IMR-90 (cell line): ENCODE data around the gene AKAP5. TPM values are rescaled to one million over a fixed set of nuclear protein-coding genes. Genes with fewer than 3 reads are reported as not detected.

Source experiments
- polyA plus RNA-seq, 3 experiments: library from polyadenylated mRNA; depleted of rRNA; stranded (reverse); fragments of >200 nt; gene quantifications; 2 replicates each; pipeline ENCODE4 v1.2.3, GENCODE V29; 2012; ENCODE audit warnings: low replicate concordance in 1 of 3
- total RNA-seq: library from RNA; depleted of rRNA; stranded (reverse); fragments of >200 nt; gene quantifications from 2 replicates; pipeline ENCODE4 v1.2.3, GENCODE V29; 2012; rRNA removed

The AKAP5 gene
- total and polyA plus RNA-seq, 2 of the 4 experiments (the other 2 are of a cell fraction) = 0.21 to 0.72 TPM

Other genes with a start within 250 kb of the AKAP5 start
- under 0.01 TPM in 2 replicates for gene ESR2, start 171.1 kb upstream of the AKAP5 start, total RNA-seq
- 0.03 TPM in 1 of 2 replicates, not detected in the other for gene ESR2, start 171.1 kb upstream of the AKAP5 start, polyA plus RNA-seq (2012; rRNA removed)
- 59.7 and 64.9 TPM in 2 replicates for gene MTHFD1, start 77.1 kb upstream of the AKAP5 start, total RNA-seq
- gene MTHFD1, start 77.1 kb upstream of the AKAP5 start, polyA plus RNA-seq (2012; rRNA removed) = 30.4 and 32.2 TPM in 2 replicates
- 4.2 and 6.6 TPM in 2 replicates for gene ZBTB25, start 38.3 kb downstream of the AKAP5 start, total RNA-seq
- gene ZBTB25, start 38.3 kb downstream of the AKAP5 start, polyA plus RNA-seq (2012; rRNA removed) = 4.2 and 4.4 TPM in 2 replicates
- 37.3 and 63.0 TPM in 2 replicates for gene ZBTB1, start 39.3 kb downstream of the AKAP5 start, total RNA-seq
- 13.6 and 19.0 TPM in 2 replicates for gene ZBTB1, start 39.3 kb downstream of the AKAP5 start, polyA plus RNA-seq (2012; rRNA removed)
- gene HSPA2, start 75.2 kb downstream of the AKAP5 start, total RNA-seq = 18.9 and 19.7 TPM in 2 replicates
- gene HSPA2, start 75.2 kb downstream of the AKAP5 start, polyA plus RNA-seq (2012; rRNA removed) = 18.4 and 20.0 TPM in 2 replicates
- 0.28 and 0.54 TPM in 2 replicates for gene PPP1R36, start 84.5 kb downstream of the AKAP5 start, total RNA-seq
- gene PPP1R36, start 84.5 kb downstream of the AKAP5 start, polyA plus RNA-seq (2012; rRNA removed) = 0.15 and 0.19 TPM in 2 replicates
- gene PLEKHG3, start 238.9 kb downstream of the AKAP5 start, total RNA-seq = 4.4 and 8.2 TPM in 2 replicates
- 8.4 and 10.6 TPM in 2 replicates for gene PLEKHG3, start 238.9 kb downstream of the AKAP5 start, polyA plus RNA-seq (2012; rRNA removed)